Nephron progenitor cell (in vitro differentiated cells): ENCODE data around the gene PRKCZ.

ENCODE experiments used
- DNase-seq: peaks from one replicate; pipeline ENCODE4 v3.0.0; 2021
- H3K27ac Mint-ChIP-seq: 2 replicates; pipeline ENCODE4 v1.8.0; 2021; ENCODE audit warnings: mild to moderate bottlenecking, moderate library complexity, mixed read lengths
- H3K27me3 Mint-ChIP-seq: 2 replicates; pipeline ENCODE4 v1.8.0; 2021; ENCODE audit warnings: mild to moderate bottlenecking, low read depth, mixed read lengths; ENCODE audit not compliant: poor library complexity
- H3K36me3 Mint-ChIP-seq: 2 replicates; pipeline ENCODE4 v1.8.0; 2021; ENCODE audit warnings: low read depth, mixed read lengths
- H3K4me1 Mint-ChIP-seq: 2 replicates; pipeline ENCODE4 v1.8.0; 2021; ENCODE audit warnings: mixed read lengths
- H3K4me3 Mint-ChIP-seq: 2 replicates; pipeline ENCODE4 v1.8.0; 2021; ENCODE audit warnings: mild to moderate bottlenecking, moderate library complexity, mixed read lengths
- H3K9me3 Mint-ChIP-seq: 2 replicates; pipeline ENCODE4 v1.8.0; 2021; ENCODE audit warnings: mild to moderate bottlenecking, moderate library complexity, mixed read lengths
- TF ChIP-seq, protein P1 (sequence below): fragments of 200-600 bp; sonication (generic); IDR thresholded peaks from 2 replicates; pipeline ENCODE4 v1.5.0; 2021; ENCODE audit warnings: antibody characterized with exemption

The PRKCZ gene

GRCh38 chr1:2027961-2028583, 22.1 kb upstream of the PRKCZ start:
- Mint-ChIP-seq H3K4me1 (peaks cover 14% of the 10 kb centered on the region), H3K27ac (no peak overlapping the region), H3K27me3 (peaks cover 16% of the 10 kb centered on the region), H3K9me3 (no peaks in the 10 kb centered on the region), H3K36me3 (no peaks in the 10 kb centered on the region), H3K4me3 (no peak overlapping the region)
- DNase-seq: no peak
- TF ChIP-seq, protein P1, sequence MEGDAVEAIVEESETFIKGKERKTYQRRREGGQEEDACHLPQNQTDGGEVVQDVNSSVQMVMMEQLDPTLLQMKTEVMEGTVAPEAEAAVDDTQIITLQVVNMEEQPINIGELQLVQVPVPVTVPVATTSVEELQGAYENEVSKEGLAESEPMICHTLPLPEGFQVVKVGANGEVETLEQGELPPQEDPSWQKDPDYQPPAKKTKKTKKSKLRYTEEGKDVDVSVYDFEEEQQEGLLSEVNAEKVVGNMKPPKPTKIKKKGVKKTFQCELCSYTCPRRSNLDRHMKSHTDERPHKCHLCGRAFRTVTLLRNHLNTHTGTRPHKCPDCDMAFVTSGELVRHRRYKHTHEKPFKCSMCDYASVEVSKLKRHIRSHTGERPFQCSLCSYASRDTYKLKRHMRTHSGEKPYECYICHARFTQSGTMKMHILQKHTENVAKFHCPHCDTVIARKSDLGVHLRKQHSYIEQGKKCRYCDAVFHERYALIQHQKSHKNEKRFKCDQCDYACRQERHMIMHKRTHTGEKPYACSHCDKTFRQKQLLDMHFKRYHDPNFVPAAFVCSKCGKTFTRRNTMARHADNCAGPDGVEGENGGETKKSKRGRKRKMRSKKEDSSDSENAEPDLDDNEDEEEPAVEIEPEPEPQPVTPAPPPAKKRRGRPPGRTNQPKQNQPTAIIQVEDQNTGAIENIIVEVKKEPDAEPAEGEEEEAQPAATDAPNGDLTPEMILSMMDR: no peak

GRCh38 chr1:2028870-2029560, 21.2 kb upstream of the PRKCZ start:
- no peaks in the 10 kb centered on the region for H3K36me3 Mint-ChIP-seq
- no peaks in the 10 kb centered on the region for H3K9me3 Mint-ChIP-seq
- H3K4me3 Mint-ChIP-seq: no peak overlapping the region
- TF ChIP-seq, protein P1: no peak
- peaks cover 14% of the 10 kb centered on the region for H3K27me3 Mint-ChIP-seq
- DNase-seq: no peak
- H3K27ac Mint-ChIP-seq: no peak overlapping the region
- peaks cover 20% of the 10 kb centered on the region for H3K4me1 Mint-ChIP-seq

DNA sequence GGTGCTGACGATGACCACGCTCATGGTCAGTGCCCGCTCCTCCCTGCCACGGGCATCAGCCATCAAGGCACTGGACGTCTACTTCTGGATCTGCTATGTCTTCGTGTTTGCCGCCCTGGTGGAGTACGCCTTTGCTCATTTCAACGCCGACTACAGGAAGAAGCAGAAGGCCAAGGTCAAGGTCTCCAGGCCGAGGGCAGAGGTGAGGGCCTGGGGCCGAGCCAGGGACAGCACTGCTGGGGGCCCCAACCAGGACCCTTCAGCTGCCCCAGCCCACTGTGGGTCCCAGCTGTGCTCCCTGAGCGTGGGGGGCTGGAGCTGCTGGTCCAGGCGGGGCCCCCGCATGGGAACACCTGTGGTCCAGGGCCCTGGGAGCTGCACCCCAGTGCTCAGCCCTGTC, 20.6 kb upstream of the PRKCZ start:
- no peak for DNase-seq
- Mint-ChIP-seq H3K4me3 (no peak overlapping the region), H3K27me3 (peaks cover 18% of the 10 kb centered on the region), H3K36me3 (no peaks in the 10 kb centered on the region), H3K4me1 (peaks cover 20% of the 10 kb centered on the region), H3K9me3 (no peaks in the 10 kb centered on the region), H3K27ac (no peak overlapping the region)
- TF ChIP-seq, protein P1: no peak

DNA sequence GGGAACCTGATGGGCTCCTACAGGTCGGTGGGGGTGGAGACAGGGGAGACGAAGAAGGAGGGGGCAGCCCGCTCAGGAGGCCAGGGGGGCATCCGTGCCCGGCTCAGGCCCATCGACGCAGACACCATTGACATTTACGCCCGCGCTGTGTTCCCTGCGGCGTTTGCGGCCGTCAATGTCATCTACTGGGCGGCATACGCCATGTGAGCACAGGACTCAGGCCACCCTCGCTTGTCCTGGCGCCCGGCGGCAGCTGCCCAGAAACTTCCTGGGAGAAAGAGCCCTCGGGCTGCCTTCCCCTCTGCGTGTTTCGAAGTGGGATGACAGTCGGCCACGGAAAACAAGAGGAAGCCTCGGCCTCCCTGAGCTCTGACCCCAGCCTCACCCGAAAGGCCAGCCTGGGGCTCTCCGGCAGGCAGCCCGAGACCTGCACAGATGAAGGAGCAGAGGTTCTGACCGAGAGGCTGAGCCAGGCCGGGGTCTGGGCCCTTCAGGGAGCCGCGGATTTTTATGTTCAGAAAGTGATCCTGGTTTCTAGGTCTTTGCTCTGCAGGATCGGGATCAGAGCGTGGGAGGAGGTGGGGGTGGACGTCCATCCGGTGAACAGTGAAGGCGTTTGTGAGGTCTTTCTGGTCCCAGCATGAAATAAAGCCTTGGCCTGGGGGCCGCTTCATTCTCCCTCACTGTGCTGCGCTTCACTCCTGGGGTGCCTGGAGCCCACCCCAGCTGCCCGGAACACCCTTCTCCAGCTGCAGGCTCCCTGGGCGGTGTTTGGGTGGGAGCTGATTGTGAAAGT, 19.9 kb upstream of the PRKCZ start:
- no peak for DNase-seq
- peaks cover 18% of the 10 kb centered on the region for H3K27me3 Mint-ChIP-seq
- H3K36me3 Mint-ChIP-seq: no peaks in the 10 kb centered on the region
- H3K9me3 Mint-ChIP-seq: no peaks in the 10 kb centered on the region
- H3K4me3 Mint-ChIP-seq: no peak overlapping the region
- TF ChIP-seq, protein P1: no peak
- peak overlapping the region; percentile 82 for H3K27ac Mint-ChIP-seq
- H3K4me1 Mint-ChIP-seq: peaks cover 20% of the 10 kb centered on the region

- no peak for DNase-seq
- H3K4me3 Mint-ChIP-seq: no peak overlapping the region
- peaks cover 20% of the 10 kb centered on the region for H3K4me1 Mint-ChIP-seq
- TF ChIP-seq, protein P1: no peak
- H3K9me3 Mint-ChIP-seq: no peaks in the 10 kb centered on the region
- no peaks in the 10 kb centered on the region for H3K36me3 Mint-ChIP-seq
- peaks cover 15% of the 10 kb centered on the region for H3K27me3 Mint-ChIP-seq
- no peak overlapping the region for H3K27ac Mint-ChIP-seq
Observed at GRCh38 chr1:2031546-2032540, 18.4 kb upstream of the PRKCZ start.
